Panc1 (cell line): ENCODE measurements around the gene OGA. TPM values are rescaled to one million over a fixed set of nuclear protein-coding genes. Genes with fewer than 3 reads are reported as not detected.

Experiments
- ATAC-seq: fragments of 200-7000 bp; cut with Tn5 transposase; 2 replicates; pipeline ENCODE4 v1.9.1; 2020; ENCODE audit warnings: mild to moderate bottlenecking, moderate library complexity
- BruUV-seq: library from RNA; stranded (reverse); fragments of 400-500 nt; replicated peaks from 2 replicates; lab custom pipeline; 2021; lab: Mats Ljungman, UMichigan
- CTCF ChIA-PET: fragments of 300-600 bp; sonication (Branson Sonifier 250); formaldehyde crosslinking; loops from one replicate; lab custom pipeline; 2022; ENCODE audit warnings: antibody characterized with exemption; lab: Charles Lee
- POLR2A ChIA-PET: fragments of 300-600 bp; sonication (Branson Sonifier 250); formaldehyde crosslinking; loops from one replicate; lab custom pipeline; 2022; ENCODE audit warnings: antibody characterized with exemption; lab: Charles Lee
- DNase-seq: peaks from one replicate; pipeline ENCODE4 v3.0.0-alpha.2; 2010; ENCODE audit warnings: low read depth, low spot score
- H3K27ac ChIP-seq: 2 replicates; pipeline ENCODE4 v1.5.1; 2011; ENCODE audit warnings: mild to moderate bottlenecking, low read length, inconsistent platforms
- H3K27me3 ChIP-seq: fragments of 200-500 bp; sonication (Bioruptor generic); 2 replicates; pipeline ENCODE4 v1.6.0; 2014; ENCODE audit warnings: low read length, inconsistent platforms; ENCODE audit not compliant: control insufficient read depth, insufficient read depth
- H3K36me3 ChIP-seq: fragments of 200-500 bp; sonication (Bioruptor generic); 2 replicates; pipeline ENCODE4 v1.5.1; 2014; ENCODE audit warnings: inconsistent platforms, mild to moderate bottlenecking, low read length, moderate library complexity; ENCODE audit not compliant: control insufficient read depth, insufficient read depth
- H3K4me1 ChIP-seq: 2 replicates; pipeline ENCODE4 v1.5.1; 2011; ENCODE audit warnings: inconsistent platforms, mild to moderate bottlenecking, low read length, moderate library complexity; ENCODE audit not compliant: control insufficient read depth, insufficient read depth
- H3K4me3 ChIP-seq, 2 experiments: 2 replicates each; pipeline ENCODE4 v1.5.1; 2011 to 2012; ENCODE audit warnings: low read depth in 2 of 2, low read length in 2 of 2, mild to moderate bottlenecking in 2 of 2, inconsistent platforms in 1 of 2, moderate library complexity in 1 of 2
- H3K9me3 ChIP-seq: fragments of 200-500 bp; sonication (Bioruptor generic); 2 replicates; pipeline ENCODE4 v1.5.1; 2014; ENCODE audit warnings: low read depth, mild to moderate bottlenecking, inconsistent platforms, low read length, moderate library complexity; ENCODE audit not compliant: control insufficient read depth, insufficient read depth
- POLR2AphosphoS5 ChIP-seq: IDR thresholded peaks from 2 replicates; pipeline ENCODE4 v1.6.1; 2012; ENCODE audit warnings: mild to moderate bottlenecking, low read depth, low read length, moderate library complexity
- SIN3A ChIP-seq: IDR thresholded peaks from 2 replicates; pipeline ENCODE4 v1.6.1; 2012; ENCODE audit warnings: low read depth, mild to moderate bottlenecking, low read length, moderate library complexity, borderline replicate concordance; ENCODE audit not compliant: insufficient read depth
- TCF7L2 ChIP-seq: IDR thresholded peaks from 2 replicates; pipeline ENCODE4 v1.6.1; 2011; ENCODE audit warnings: mild to moderate bottlenecking, low read depth, low read length, inconsistent platforms
- in situ Hi-C: cut with HindIII; loops from 2 replicates; pipeline ENCODE4 v1.10.0; 2016; ENCODE audit warnings: low sequenced_read_pairs, low pct_unique_long_range_greater_than_20kb
- intact Hi-C: fragments of 100-400 bp; cut with micrococcal nuclease; formaldehyde crosslinking; loops from one replicate; pipeline ENCODE4 v1.10.0; 2022; ENCODE audit not compliant: unreplicated experiment
- total RNA-seq: library from RNA; stranded (reverse); gene quantifications from one replicate; pipeline ENCODE4 v1.2.1, GENCODE V29; 2021; ENCODE audit not compliant: unreplicated experiment
- TF ChIP-seq, protein P1 (sequence below): fragments of 450-650 bp; IDR thresholded peaks from 2 replicates; pipeline ENCODE4 v1.5.1; 2017; ENCODE audit warnings: mild to moderate bottlenecking
- TF ChIP-seq, protein P2 (sequence below), 2 experiments: IDR thresholded peaks; 2 replicates each; pipeline ENCODE4 v1.6.1; 2011 to 2012; ENCODE audit warnings: low read depth in 2 of 2, control low read depth in 1 of 2, low read length in 1 of 2, mild to moderate bottlenecking in 1 of 2, moderate library complexity in 1 of 2; ENCODE audit not compliant: insufficient read depth in 1 of 2

OGA gene
- total RNA-seq, 1 experiment from 2014 or later, result 117 TPM

DNA sequence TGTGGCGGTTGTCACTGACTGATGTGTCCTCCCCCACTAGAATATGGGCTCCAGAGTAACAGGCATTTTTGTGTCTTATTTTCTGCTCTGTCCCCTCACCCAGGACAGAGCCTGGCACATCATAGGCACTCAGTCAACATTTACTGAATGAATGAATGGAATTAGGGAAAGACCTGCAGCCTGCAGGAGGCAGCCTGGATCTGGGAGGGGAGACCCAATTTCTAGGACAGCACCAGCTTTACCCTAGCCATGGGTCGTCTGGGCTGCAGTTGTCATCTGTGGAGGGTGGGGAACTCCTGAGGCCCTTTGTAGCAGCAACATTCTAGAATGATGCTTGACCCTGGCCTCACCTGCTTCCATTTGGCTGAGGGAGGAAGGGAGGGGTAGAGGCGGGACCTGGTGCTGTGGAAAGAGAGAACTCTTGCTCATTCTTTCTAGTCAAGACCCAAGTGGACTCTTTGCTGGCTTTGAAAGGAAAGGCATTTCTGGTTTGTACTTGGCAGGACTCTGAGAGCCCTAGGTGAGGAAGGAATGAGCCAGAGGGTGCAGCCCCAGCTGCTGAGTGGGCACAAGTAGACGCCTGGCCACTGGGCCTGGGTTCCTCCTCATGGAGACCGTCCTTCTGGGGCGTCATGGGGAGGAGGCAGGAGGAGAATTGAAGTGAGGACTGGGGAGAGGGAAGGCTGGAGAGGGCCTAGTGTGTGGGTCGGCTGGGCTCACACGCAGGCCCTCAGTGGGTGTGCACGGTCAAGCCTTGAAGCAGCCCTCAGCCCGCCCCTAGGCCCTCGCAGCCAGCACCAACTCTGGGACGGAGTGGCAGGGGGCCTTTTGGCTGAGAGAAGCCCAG, 51.3 kb downstream of the OGA start:
- no peaks in the 10 kb centered on the region for H3K27me3 ChIP-seq
- in situ Hi-C loops (no loop called here), intact Hi-C loops (no loop called here)
- ATAC-seq, result no peak
- H3K9me3 ChIP-seq, result no peaks in the 10 kb centered on the region
- no peak for DNase-seq
- BruUV-seq, result no TSS peak
- ChIA-PET POLR2A (interaction anchor here (0.6 kb wide), 1 partner anchor 478 kb away, joined by 4 read pairs; no protein-coding TSS in a partner anchor), CTCF (no interaction called here)
- H3K4me1 ChIP-seq, result no peaks in the 10 kb centered on the region
- H3K36me3 ChIP-seq, result no peaks in the 10 kb centered on the region
- H3K27ac ChIP-seq, result no peak overlapping the region
- no peak for TF ChIP-seq POLR2AphosphoS5
- TF ChIP-seq, protein P1, sequence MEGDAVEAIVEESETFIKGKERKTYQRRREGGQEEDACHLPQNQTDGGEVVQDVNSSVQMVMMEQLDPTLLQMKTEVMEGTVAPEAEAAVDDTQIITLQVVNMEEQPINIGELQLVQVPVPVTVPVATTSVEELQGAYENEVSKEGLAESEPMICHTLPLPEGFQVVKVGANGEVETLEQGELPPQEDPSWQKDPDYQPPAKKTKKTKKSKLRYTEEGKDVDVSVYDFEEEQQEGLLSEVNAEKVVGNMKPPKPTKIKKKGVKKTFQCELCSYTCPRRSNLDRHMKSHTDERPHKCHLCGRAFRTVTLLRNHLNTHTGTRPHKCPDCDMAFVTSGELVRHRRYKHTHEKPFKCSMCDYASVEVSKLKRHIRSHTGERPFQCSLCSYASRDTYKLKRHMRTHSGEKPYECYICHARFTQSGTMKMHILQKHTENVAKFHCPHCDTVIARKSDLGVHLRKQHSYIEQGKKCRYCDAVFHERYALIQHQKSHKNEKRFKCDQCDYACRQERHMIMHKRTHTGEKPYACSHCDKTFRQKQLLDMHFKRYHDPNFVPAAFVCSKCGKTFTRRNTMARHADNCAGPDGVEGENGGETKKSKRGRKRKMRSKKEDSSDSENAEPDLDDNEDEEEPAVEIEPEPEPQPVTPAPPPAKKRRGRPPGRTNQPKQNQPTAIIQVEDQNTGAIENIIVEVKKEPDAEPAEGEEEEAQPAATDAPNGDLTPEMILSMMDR, result no peak
- no peak for TF ChIP-seq SIN3A
- no peak for TF ChIP-seq TCF7L2
- TF ChIP-seq, protein P2, sequence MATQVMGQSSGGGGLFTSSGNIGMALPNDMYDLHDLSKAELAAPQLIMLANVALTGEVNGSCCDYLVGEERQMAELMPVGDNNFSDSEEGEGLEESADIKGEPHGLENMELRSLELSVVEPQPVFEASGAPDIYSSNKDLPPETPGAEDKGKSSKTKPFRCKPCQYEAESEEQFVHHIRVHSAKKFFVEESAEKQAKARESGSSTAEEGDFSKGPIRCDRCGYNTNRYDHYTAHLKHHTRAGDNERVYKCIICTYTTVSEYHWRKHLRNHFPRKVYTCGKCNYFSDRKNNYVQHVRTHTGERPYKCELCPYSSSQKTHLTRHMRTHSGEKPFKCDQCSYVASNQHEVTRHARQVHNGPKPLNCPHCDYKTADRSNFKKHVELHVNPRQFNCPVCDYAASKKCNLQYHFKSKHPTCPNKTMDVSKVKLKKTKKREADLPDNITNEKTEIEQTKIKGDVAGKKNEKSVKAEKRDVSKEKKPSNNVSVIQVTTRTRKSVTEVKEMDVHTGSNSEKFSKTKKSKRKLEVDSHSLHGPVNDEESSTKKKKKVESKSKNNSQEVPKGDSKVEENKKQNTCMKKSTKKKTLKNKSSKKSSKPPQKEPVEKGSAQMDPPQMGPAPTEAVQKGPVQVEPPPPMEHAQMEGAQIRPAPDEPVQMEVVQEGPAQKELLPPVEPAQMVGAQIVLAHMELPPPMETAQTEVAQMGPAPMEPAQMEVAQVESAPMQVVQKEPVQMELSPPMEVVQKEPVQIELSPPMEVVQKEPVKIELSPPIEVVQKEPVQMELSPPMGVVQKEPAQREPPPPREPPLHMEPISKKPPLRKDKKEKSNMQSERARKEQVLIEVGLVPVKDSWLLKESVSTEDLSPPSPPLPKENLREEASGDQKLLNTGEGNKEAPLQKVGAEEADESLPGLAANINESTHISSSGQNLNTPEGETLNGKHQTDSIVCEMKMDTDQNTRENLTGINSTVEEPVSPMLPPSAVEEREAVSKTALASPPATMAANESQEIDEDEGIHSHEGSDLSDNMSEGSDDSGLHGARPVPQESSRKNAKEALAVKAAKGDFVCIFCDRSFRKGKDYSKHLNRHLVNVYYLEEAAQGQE (IDR thresholded peaks at IDR 0.05; ENCODE audit: insufficient read depth in 1 of 2, low read depth in 2 of 2, low read length in 1 of 2), result no peak
- no peak overlapping the region for H3K4me3 ChIP-seq

DNA sequence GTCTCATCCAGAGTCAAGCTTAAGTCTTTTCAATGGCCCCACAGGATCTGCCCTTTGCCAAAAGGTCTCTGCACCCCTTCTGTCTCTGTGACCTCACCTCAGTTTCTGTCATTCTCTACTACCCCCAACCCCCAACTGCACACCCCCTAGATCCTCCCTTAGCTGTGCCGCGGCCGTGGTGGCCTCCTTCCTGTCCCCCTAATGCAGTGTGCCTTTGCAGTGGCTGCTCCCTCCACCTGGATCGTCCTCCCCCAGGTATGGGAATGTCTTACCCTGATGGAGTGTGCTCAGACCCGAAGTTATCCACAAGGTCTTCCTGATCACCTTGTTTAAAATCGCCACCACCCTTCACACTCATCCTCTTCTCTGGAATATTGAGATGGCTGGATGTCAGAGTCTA, 51.9 kb downstream of the OGA start:
- DNase-seq, result no peak
- TF ChIP-seq POLR2AphosphoS5, result no peak
- no peak for TF ChIP-seq TCF7L2
- ChIA-PET CTCF (no interaction called here), POLR2A (interaction anchor here (0.6 kb wide), 1 partner anchor 478 kb away, joined by 4 read pairs; no protein-coding TSS in a partner anchor)
- H3K27ac ChIP-seq, result no peak overlapping the region
- ATAC-seq, result no peak
- no TSS peak for BruUV-seq
- H3K27me3 ChIP-seq, result no peaks in the 10 kb centered on the region
- H3K36me3 ChIP-seq, result no peaks in the 10 kb centered on the region
- H3K9me3 ChIP-seq, result no peaks in the 10 kb centered on the region
- intact Hi-C loops (no loop called here), in situ Hi-C loops (no loop called here)
- H3K4me3 ChIP-seq, result no peak overlapping the region
- no peaks in the 10 kb centered on the region for H3K4me1 ChIP-seq
